Endothelial cell of umbilical vein (primary cell): Measurements from ENCODE around the gene MAPK8IP3. TPM values are rescaled to one million over a fixed set of nuclear protein-coding genes. Genes with fewer than 3 reads are reported as not detected.

Experiments
- BruUV-seq: library from RNA; stranded (reverse); fragments of 400-500 nt; replicated peaks from 2 replicates; lab custom pipeline; 2021; lab: Mats Ljungman, UMichigan
- CTCF ChIA-PET: fragments of 300-600, 350-600 bp; sonication (Branson Sonifier 250); formaldehyde crosslinking; loops from one replicate; lab custom pipeline; 2021; ENCODE audit warnings: antibody characterized with exemption, inconsistent platforms; lab: Charles Lee
- POLR2A ChIA-PET: fragments of 300-600, 350-600 bp; sonication (Branson Sonifier 250); formaldehyde crosslinking; loops from one replicate; lab custom pipeline; 2021; ENCODE audit warnings: antibody characterized with exemption, inconsistent platforms; lab: Charles Lee
- DNase-seq: peaks from one replicate; pipeline ENCODE4 v3.0.0-alpha.2; 2011; ENCODE audit warnings: low read depth, low spot score
- FAIRE-seq: peaks from 2 replicates; lab custom pipeline; 2011; peaks lifted over from hg19 to GRCh38; lab: Jason Lieb, UNC
- H2AFZ ChIP-seq: 2 replicates; pipeline ENCODE4 v1.6.0; 2012; ENCODE audit warnings: low read depth, low read length, control low read depth, inconsistent platforms
- H3K27ac ChIP-seq: 2 replicates; pipeline ENCODE4 v1.5.1; 2011; ENCODE audit warnings: low read depth, mild to moderate bottlenecking, control low read depth, low read length, moderate library complexity; ENCODE audit not compliant: insufficient read depth
- H3K27me3 ChIP-seq, 2 experiments: 2 replicates each; pipeline versions ENCODE4 v1.6.0 to v1.6.1; 2011; ENCODE audit warnings: low read length in 2 of 2, mixed read lengths in 1 of 2; ENCODE audit not compliant: control insufficient read depth in 2 of 2, insufficient read depth in 2 of 2
- H3K36me3 ChIP-seq, 2 experiments: 2 replicates in 1 of 2; 3 replicates in 1 of 2; pipeline ENCODE4 v1.5.1; 2011; ENCODE audit warnings: low read length in 2 of 2, mild to moderate bottlenecking in 1 of 2, moderate library complexity in 1 of 2; ENCODE audit not compliant: control insufficient read depth in 2 of 2, insufficient read depth in 2 of 2; ENCODE audit errors: extremely low read depth in 1 of 2
- H3K4me1 ChIP-seq: 3 replicates; pipeline ENCODE4 v1.5.1; 2011; ENCODE audit warnings: mild to moderate bottlenecking, low read length; ENCODE audit not compliant: control insufficient read depth, insufficient read depth; ENCODE audit errors: extremely low read depth
- H3K4me2 ChIP-seq: 2 replicates; pipeline ENCODE4 v1.6.1; 2011; ENCODE audit warnings: low read length, control low read depth, mixed read lengths; ENCODE audit not compliant: insufficient read depth
- H3K4me3 ChIP-seq, 3 experiments: fragments of 200-600 bp in 1 of 3; sonication (generic), shearing (Covaris generic) in 1 of 3; replicated peaks in 1 of 3; 2 replicates each; pipeline ENCODE4 v1.5.1; 2011 to 2016; ENCODE audit warnings: control low read depth in 3 of 3, low read length in 3 of 3, mild to moderate bottlenecking in 2 of 3, inconsistent platforms in 1 of 3, low read depth in 1 of 3, moderate library complexity in 1 of 3; ENCODE audit not compliant: insufficient read depth in 1 of 3
- H3K79me2 ChIP-seq: 2 replicates; pipeline ENCODE4 v1.6.0; 2012; ENCODE audit warnings: low read length, inconsistent platforms; ENCODE audit not compliant: control insufficient read depth, insufficient read depth
- H3K9ac ChIP-seq: replicated peaks from 2 replicates; pipeline ENCODE3; 2011; ENCODE audit warnings: low read length, control low read depth; ENCODE audit not compliant: insufficient read depth; ENCODE audit errors: extremely low read depth
- H3K9me1 ChIP-seq: replicated peaks from 3 replicates; pipeline ENCODE4 v1.6.0; 2011; ENCODE audit warnings: mild to moderate bottlenecking, low read length; ENCODE audit not compliant: control insufficient read depth, insufficient read depth; ENCODE audit errors: extremely low read depth
- H3K9me3 ChIP-seq: replicated peaks from 2 replicates; pipeline ENCODE4 v1.5.1; 2012; ENCODE audit warnings: low read length, inconsistent platforms; ENCODE audit not compliant: control insufficient read depth, insufficient read depth
- H4K20me1 ChIP-seq: replicated peaks from 2 replicates; pipeline ENCODE3; 2011; ENCODE audit warnings: mild to moderate bottlenecking, low read length; ENCODE audit not compliant: control insufficient read depth, insufficient read depth; ENCODE audit errors: extremely low read depth
- CTCF ChIP-seq, 2 donors: IDR thresholded peaks; 1 replicate in 1 of 2; 2 replicates in 1 of 2; pipeline ENCODE4 v1.5.1; 2011; ENCODE audit warnings: low read length in 2 of 2, mild to moderate bottlenecking in 2 of 2, moderate library complexity in 2 of 2, control low read depth in 1 of 2, inconsistent platforms in 1 of 2, low read depth in 1 of 2; ENCODE audit not compliant: insufficient read depth in 1 of 2; ENCODE audit errors: extremely low read depth in 1 of 2
- EZH2 ChIP-seq: IDR thresholded peaks from 2 replicates; pipeline ENCODE4 v1.6.1; 2012; ENCODE audit warnings: borderline replicate concordance, low read depth, mild to moderate bottlenecking, moderate library complexity, low read length, inconsistent platforms; ENCODE audit not compliant: severe bottlenecking
- FOS ChIP-seq: IDR thresholded peaks from 2 replicates; pipeline ENCODE4 v1.6.1; 2011; ENCODE audit warnings: mild to moderate bottlenecking, low read length, moderate library complexity, borderline replicate concordance; ENCODE audit not compliant: insufficient read depth
- GATA2 ChIP-seq: IDR thresholded peaks from 2 replicates; pipeline ENCODE4 v1.7.0; 2011; ENCODE audit warnings: low read depth, mild to moderate bottlenecking, moderate library complexity, mixed read lengths, low read length; ENCODE audit not compliant: insufficient read length, insufficient read depth
- JUN ChIP-seq: IDR thresholded peaks from 2 replicates; pipeline ENCODE4 v1.6.1; 2011; ENCODE audit warnings: borderline replicate concordance, low read depth; ENCODE audit not compliant: insufficient read length, insufficient read depth
- MAX ChIP-seq: IDR thresholded peaks from 2 replicates; pipeline ENCODE4 v1.6.1; 2011; ENCODE audit not compliant: insufficient read depth, insufficient read length
- MYC ChIP-seq: IDR thresholded peaks from one replicate; pipeline ENCODE4 v1.6.1; 2011; ENCODE audit warnings: mild to moderate bottlenecking, low read depth, low read length
- POLR2A ChIP-seq: IDR thresholded peaks from 2 replicates; pipeline ENCODE4 v1.6.1; 2012; ENCODE audit warnings: low read depth, mild to moderate bottlenecking, control low read depth, low read length
- POLR2AphosphoS5 ChIP-seq: IDR thresholded peaks from 2 replicates; pipeline ENCODE4 v1.6.1; 2012; ENCODE audit warnings: low read depth, mild to moderate bottlenecking, control low read depth, low read length, moderate library complexity; ENCODE audit not compliant: insufficient read depth
- dilution Hi-C: fragments of 300-500 bp; cut with MboI; formaldehyde crosslinking; loops from one replicate; pipeline ENCODE4 v1.15.0; 2019; ENCODE audit warnings: low sequenced_read_pairs; ENCODE audit not compliant: extremely low pct_ligation_motif_present
- intact Hi-C: fragments of 100-400 bp; cut with micrococcal nuclease; formaldehyde crosslinking; loops from one replicate; pipeline ENCODE4 v1.10.0; 2022
- polyA plus RNA-seq, 4 experiments: library from polyadenylated mRNA; depleted of rRNA in 3 of 4; stranded (reverse) in 3 of 4; unstranded in 1 of 4; fragments of >200 nt; gene quantifications; 2 replicates each; pipeline versions ENCODE4 v1.2.1 to v1.2.3, GENCODE V29; 2011 to 2012; ENCODE audit warnings: missing spikeins in 1 of 4
- total RNA-seq: library from RNA; stranded (reverse); gene quantifications from 2 replicates; pipeline ENCODE4 v1.2.3, GENCODE V29; 2021

The MAPK8IP3 gene
- total and polyA plus RNA-seq, 2 donors (not counting 3 experiments of a cell fraction or from before 2014, with no cell fraction given): 40.7 to 92.2 TPM

- H3K9me3 ChIP-seq: no peaks in the 10 kb centered on the region
- no peak overlapping the region for H3K4me3 ChIP-seq
- H3K27me3 ChIP-seq: no peaks in the 10 kb centered on the region
- dilution Hi-C loops: no loop called here
- no peak for TF ChIP-seq JUN
- TF ChIP-seq POLR2A: no peak
- no peak for TF ChIP-seq MYC
- no peak for TF ChIP-seq FOS
- no peak for TF ChIP-seq MAX
- TF ChIP-seq GATA2: no peak
- no peak for TF ChIP-seq CTCF (IDR thresholded peaks at IDR 0.05; ENCODE audit: extremely low read depth in 1 of 2, insufficient read depth in 1 of 2, low read depth in 1 of 2, low read length in 2 of 2)
- no peak for TF ChIP-seq EZH2
- no peak for TF ChIP-seq POLR2AphosphoS5
- H4K20me1 ChIP-seq: no peaks in the 10 kb centered on the region
- H2AFZ ChIP-seq: no peak overlapping the region
- FAIRE-seq (no peak), DNase-seq (no peak)
- H3K36me3 ChIP-seq: peaks cover 0 to 23% of the 10 kb centered on the region in 2 experiments
- H3K4me2 ChIP-seq: no peak overlapping the region
- intact Hi-C loops: loop anchor here (10.0 kb wide), 1 partner anchor 483 kb away; the partner anchor contains the start of gene UBE2I
- ChIA-PET POLR2A (no interaction called here), CTCF (no interaction called here)
- H3K4me1 ChIP-seq: peaks cover 5% of the 10 kb centered on the region
- no TSS peak for BruUV-seq
- H3K27ac ChIP-seq: no peak overlapping the region
- H3K9me1 ChIP-seq: no peaks in the 10 kb centered on the region
- peaks cover 23% of the 10 kb centered on the region for H3K79me2 ChIP-seq
- H3K9ac ChIP-seq: no peak overlapping the region
Observed at GRCh38 chr16:1788095-1788707, 82.2 kb downstream of the MAPK8IP3 start.
